ENCODE data around the gene GOSR1.

- no peak for TF ChIP-seq CTCF (IDR thresholded peaks at IDR 0.05)
- TF ChIP-seq POLR2A (IDR thresholded peaks at IDR 0.05): no peak
- no peak for TF ChIP-seq POLR2AphosphoS5 (IDR thresholded peaks at IDR 0.05; ENCODE audit: insufficient read depth in 1 of 2, low read depth in 1 of 2)
Observed at GRCh38 chr17:30477774-30478115, 537 bp downstream of the GOSR1 start.

Measured in vagina (tissue), 2 donors.